T47D (cell line): ENCODE results near the gene AKR1B1.

Experiments used
- DNase-seq, 2 experiments: peaks; one replicate each; pipeline versions ENCODE4 v3.0.0 to v3.0.0-alpha.2; 2011 to 2012; ENCODE audit warnings: low read depth in 1 of 2, low spot score in 1 of 2
- JUND ChIP-seq: IDR thresholded peaks from 2 replicates; pipeline ENCODE4 v1.6.1; 2012; ENCODE audit warnings: low read depth
- in situ Hi-C: cut with HindIII; loops from 2 replicates; pipeline ENCODE4 v1.10.0; 2016; ENCODE audit warnings: low sequenced_read_pairs, low pct_unique_long_range_greater_than_20kb

The AKR1B1 gene

GRCh38 chr7:134480730-134481129, 21.8 kb upstream of the AKR1B1 start:
- TF ChIP-seq JUND, result no peak
- peak in 1 of 2 experiments; percentile 10 for DNase-seq
- in situ Hi-C loops, result no loop called here

- no peak for DNase-seq
- in situ Hi-C loops, result no loop called here
- no peak for TF ChIP-seq JUND
These were observed 21.3 kb upstream of the AKR1B1 start for GRCh38 chr7:134480202-134480601.

GRCh38 chr7:134478707-134479106, 19.8 kb upstream of the AKR1B1 start:
- no peak for DNase-seq
- TF ChIP-seq JUND, result no peak
- in situ Hi-C loops, result no loop called here

- in situ Hi-C loops, result no loop called here
These were observed 19.1 kb upstream of the AKR1B1 start for GRCh38 chr7:134477954-134478353.

GRCh38 chr7:134476044-134476443, 17.1 kb upstream of the AKR1B1 start:
- in situ Hi-C loops, result no loop called here
- no peak for TF ChIP-seq JUND

More at GRCh38 chr7:134477954-134478353, 19.1 kb upstream of the AKR1B1 start:
- TF ChIP-seq JUND, result no peak
- no peak for DNase-seq

GRCh38 chr7:134474828-134475227, 15.9 kb upstream of the AKR1B1 start:
- DNase-seq, result no peak
- TF ChIP-seq JUND, result no peak
- in situ Hi-C loops, result no loop called here

More at GRCh38 chr7:134476044-134476443, 17.1 kb upstream of the AKR1B1 start:
- no peak for DNase-seq

GRCh38 chr7:134473861-134474291, 15.0 kb upstream of the AKR1B1 start:
- TF ChIP-seq JUND, result no peak
- in situ Hi-C loops, result no loop called here
- DNase-seq, result no peak

GRCh38 chr7:134472572-134473244, 13.8 kb upstream of the AKR1B1 start:
- DNase-seq, result no peak
- TF ChIP-seq JUND, result no peak
- in situ Hi-C loops, result no loop called here

GRCh38 chr7:134470864-134471263, 12.0 kb upstream of the AKR1B1 start:
- in situ Hi-C loops, result no loop called here
- no peak for DNase-seq
- TF ChIP-seq JUND, result no peak

GRCh38 chr7:134469622-134470021, 10.7 kb upstream of the AKR1B1 start:
- TF ChIP-seq JUND, result no peak
- in situ Hi-C loops, result no loop called here
- no peak for DNase-seq

GRCh38 chr7:134468475-134468874, 9.6 kb upstream of the AKR1B1 start:
- TF ChIP-seq JUND, result no peak
- DNase-seq, result no peak
- in situ Hi-C loops, result no loop called here

- in situ Hi-C loops, result no loop called here
- DNase-seq, result peak in 1 of 2 experiments; percentile 8
- no peak for TF ChIP-seq JUND
These were observed 9.2 kb upstream of the AKR1B1 start for GRCh38 chr7:134468054-134468453.

- in situ Hi-C loops, result no loop called here
- TF ChIP-seq JUND, result no peak
- no peak for DNase-seq
These were observed 6.6 kb upstream of the AKR1B1 start for GRCh38 chr7:134465491-134465890.

GRCh38 chr7:134464496-134464895, 5.6 kb upstream of the AKR1B1 start:
- no peak for DNase-seq

More at GRCh38 chr7:134464496-134464895, 5.6 kb upstream of the AKR1B1 start:
- in situ Hi-C loops, result no loop called here
- no peak for TF ChIP-seq JUND
